Vagina (tissue), 2 donors: Measurements from ENCODE around the gene TJP3.

Source experiments
- CTCF ChIP-seq, 3 experiments: fragments of 450-650 bp in 2 of 3; fragments of 200-600 bp in 1 of 3; sonication (generic) in 1 of 3; IDR thresholded peaks; one replicate each; pipeline ENCODE4 v1.5.1; 2017 to 2019; ENCODE audit warnings: antibody characterized with exemption in 3 of 3, mild to moderate bottlenecking in 2 of 3, moderate library complexity in 2 of 3
- POLR2A ChIP-seq, 2 donors: fragments of 450-650 bp; IDR thresholded peaks; one replicate each; pipeline ENCODE4 v1.6.1; 2017; ENCODE audit warnings: antibody characterized with exemption in 2 of 2, mild to moderate bottlenecking in 2 of 2, moderate library complexity in 2 of 2
- POLR2AphosphoS5 ChIP-seq, 2 donors: sonication (generic); formaldehyde crosslinking; IDR thresholded peaks; one replicate each; pipeline ENCODE4 v1.9.0; 2017; ENCODE audit warnings: antibody characterized with exemption in 2 of 2, mild to moderate bottlenecking in 2 of 2, low read depth in 1 of 2; ENCODE audit not compliant: insufficient read depth in 1 of 2

GRCh38 chr19:3759482-3760254 lies 51.5 kb downstream of the TJP3 start:
- TF ChIP-seq CTCF (IDR thresholded peaks at IDR 0.05) (no peak), POLR2A (IDR thresholded peaks at IDR 0.05) (no peak), POLR2AphosphoS5 (IDR thresholded peaks at IDR 0.05; ENCODE audit: insufficient read depth in 1 of 2, low read depth in 1 of 2) (no peak)
